Measurements from ENCODE around the gene BPIFB3. TPM values are rescaled to one million over a fixed set of nuclear protein-coding genes. Genes with fewer than 3 reads are reported as not detected.

Gene BPIFB3
- total RNA-seq, 1 donor from 2014 or later = not detected

DNA sequence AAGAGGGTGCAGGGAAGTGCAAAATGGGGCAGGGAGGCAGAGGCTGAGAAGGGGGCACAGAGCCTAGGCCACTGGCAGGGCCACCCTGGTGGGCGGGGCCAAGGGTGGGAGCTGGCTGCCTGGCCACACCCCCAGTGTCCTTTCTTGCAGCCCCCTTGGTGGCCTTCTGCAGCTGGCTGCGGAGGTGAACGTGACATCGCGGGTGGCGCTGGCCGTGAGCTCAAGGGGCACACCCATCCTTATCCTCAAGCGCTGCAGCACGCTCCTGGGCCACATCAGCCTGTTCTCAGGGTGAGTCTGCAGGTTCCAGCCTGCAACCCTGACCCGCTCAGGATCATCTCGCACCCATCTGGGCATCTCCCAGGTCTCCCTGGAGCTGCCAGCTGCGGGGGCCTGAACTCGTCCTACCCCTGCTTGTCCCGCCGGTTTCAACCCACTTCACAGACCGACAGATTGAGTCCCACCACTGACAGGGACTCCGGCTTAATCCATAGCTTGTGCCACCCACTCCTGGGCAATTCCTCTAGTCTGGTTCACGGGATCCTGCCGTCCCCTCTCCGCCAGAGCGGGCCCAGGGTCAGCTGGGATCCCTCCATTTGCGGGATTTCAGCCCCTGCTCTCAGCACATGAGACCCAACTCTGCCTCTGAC is 6.2 kb downstream of the BPIFB3 start:
- Mint-ChIP-seq H3K9me3 (ENCODE audit: unreplicated experiment) (no peaks in the 10 kb centered on the region), H3K27me3 (ENCODE audit: unreplicated experiment) (peaks cover 2% of the 10 kb centered on the region), H3K4me3 (ENCODE audit: unreplicated experiment) (no peak overlapping the region), H3K4me1 (ENCODE audit: unreplicated experiment) (peaks cover 10% of the 10 kb centered on the region), H3K36me3 (ENCODE audit: low read depth, unreplicated experiment) (no peaks in the 10 kb centered on the region), H3K27ac (ENCODE audit: unreplicated experiment) (no peak overlapping the region)
- DNase-seq (ENCODE audit: low spot score) = no peak
- TF ChIP-seq CTCF (IDR thresholded peaks at IDR 0.05; ENCODE audit: unreplicated experiment) = no peak

GRCh38 chr20:33061658-33062028 is 7.9 kb downstream of the BPIFB3 start:
- peaks cover 4% of the 10 kb centered on the region for H3K4me1 Mint-ChIP-seq (ENCODE audit: unreplicated experiment)
- no peak overlapping the region for H3K27ac Mint-ChIP-seq (ENCODE audit: unreplicated experiment)
- no peaks in the 10 kb centered on the region for H3K9me3 Mint-ChIP-seq (ENCODE audit: unreplicated experiment)
- no peak for TF ChIP-seq CTCF (IDR thresholded peaks at IDR 0.05; ENCODE audit: unreplicated experiment)
- no peak for DNase-seq (ENCODE audit: low spot score)
- no peaks in the 10 kb centered on the region for H3K27me3 Mint-ChIP-seq (ENCODE audit: unreplicated experiment)
- H3K36me3 Mint-ChIP-seq (ENCODE audit: low read depth, unreplicated experiment) = no peaks in the 10 kb centered on the region
- H3K4me3 Mint-ChIP-seq (ENCODE audit: unreplicated experiment) = no peak overlapping the region

DNA sequence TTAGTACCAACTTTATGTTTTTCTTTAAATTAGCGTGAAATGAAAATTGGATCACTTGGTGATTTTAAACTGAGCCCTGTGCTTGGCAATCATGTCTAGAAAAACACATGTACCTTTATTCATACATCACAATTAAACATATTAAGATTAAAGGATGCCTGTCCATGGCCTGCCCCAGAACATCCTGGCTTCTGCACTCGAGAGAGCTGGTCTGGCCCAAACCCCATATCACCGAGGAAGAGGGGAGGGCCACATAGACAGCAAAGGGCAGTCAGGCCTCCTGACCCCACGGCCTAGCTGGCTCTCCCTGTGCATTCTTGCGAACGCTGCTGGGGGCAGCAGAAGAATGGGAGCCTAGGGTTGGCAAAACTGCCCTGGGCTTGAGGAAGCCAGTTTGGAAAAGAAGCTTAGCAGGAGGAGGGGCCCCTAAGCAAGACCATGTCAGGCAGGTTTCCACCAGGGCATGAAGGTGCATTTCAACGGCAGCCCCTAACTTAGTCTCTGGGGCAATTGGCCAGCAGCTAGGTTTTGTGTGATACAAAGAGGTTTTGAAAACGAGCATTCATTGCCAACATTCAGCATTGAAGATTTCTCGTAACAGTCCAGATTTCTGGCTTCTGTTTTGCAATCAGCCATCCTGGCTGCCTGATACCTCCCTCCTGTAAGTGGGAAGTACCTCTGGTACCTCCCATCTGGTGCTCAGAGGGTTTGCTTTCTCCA is 8.6 kb downstream of the BPIFB3 start:
- Mint-ChIP-seq H3K27ac (ENCODE audit: unreplicated experiment) (no peak overlapping the region), H3K9me3 (ENCODE audit: unreplicated experiment) (no peaks in the 10 kb centered on the region), H3K27me3 (ENCODE audit: unreplicated experiment) (no peaks in the 10 kb centered on the region), H3K4me3 (ENCODE audit: unreplicated experiment) (no peak overlapping the region), H3K4me1 (ENCODE audit: unreplicated experiment) (peaks cover 4% of the 10 kb centered on the region), H3K36me3 (ENCODE audit: low read depth, unreplicated experiment) (no peaks in the 10 kb centered on the region)
- TF ChIP-seq CTCF (IDR thresholded peaks at IDR 0.05; ENCODE audit: unreplicated experiment) = no peak
- no peak for DNase-seq (ENCODE audit: low spot score)

- peaks cover 3% of the 10 kb centered on the region for H3K27me3 Mint-ChIP-seq (ENCODE audit: unreplicated experiment)
- no peak overlapping the region for H3K27ac Mint-ChIP-seq (ENCODE audit: unreplicated experiment)
- no peaks in the 10 kb centered on the region for H3K36me3 Mint-ChIP-seq (ENCODE audit: low read depth, unreplicated experiment)
- H3K4me1 Mint-ChIP-seq (ENCODE audit: unreplicated experiment) = peaks cover 4% of the 10 kb centered on the region
- no peak overlapping the region for H3K4me3 Mint-ChIP-seq (ENCODE audit: unreplicated experiment)
- no peak for DNase-seq (ENCODE audit: low spot score)
- no peaks in the 10 kb centered on the region for H3K9me3 Mint-ChIP-seq (ENCODE audit: unreplicated experiment)
- TF ChIP-seq CTCF (IDR thresholded peaks at IDR 0.05; ENCODE audit: unreplicated experiment) = no peak
Observed at GRCh38 chr20:33062825-33063149, 9.1 kb downstream of the BPIFB3 start.

- Mint-ChIP-seq H3K27ac (ENCODE audit: unreplicated experiment) (no peak overlapping the region), H3K4me3 (ENCODE audit: unreplicated experiment) (no peak overlapping the region), H3K4me1 (ENCODE audit: unreplicated experiment) (peaks cover 4% of the 10 kb centered on the region), H3K27me3 (ENCODE audit: unreplicated experiment) (peaks cover 3% of the 10 kb centered on the region), H3K36me3 (ENCODE audit: low read depth, unreplicated experiment) (no peaks in the 10 kb centered on the region), H3K9me3 (ENCODE audit: unreplicated experiment) (no peaks in the 10 kb centered on the region)
- DNase-seq (ENCODE audit: low spot score) = no peak
- TF ChIP-seq CTCF (IDR thresholded peaks at IDR 0.05; ENCODE audit: unreplicated experiment) = no peak
Observed at GRCh38 chr20:33063271-33063670, 9.6 kb downstream of the BPIFB3 start.

Data from endothelial cell (in vitro differentiated cells).